GM20000 (cell line): ENCODE data around the gene TMCO4.

Source experiments
- DNase-seq: peaks from one replicate; pipeline ENCODE4 v3.0.0; 2012; ENCODE audit warnings: low spot score
- CTCF ChIP-seq: IDR thresholded peaks from 2 replicates; pipeline ENCODE4 v1.5.1; 2012; ENCODE audit warnings: mild to moderate bottlenecking, control low read depth; ENCODE audit errors: extremely low read depth, missing control alignments

TMCO4 gene

GRCh38 chr1:19728413-19729145, 71.1 kb downstream of the TMCO4 start:
- TF ChIP-seq CTCF, result no peak
- no peak for DNase-seq

GRCh38 chr1:19725606-19726005, 74.1 kb downstream of the TMCO4 start:
- DNase-seq, result no peak
- TF ChIP-seq CTCF, result no peak

- DNase-seq, result no peak
- TF ChIP-seq CTCF, result no peak
Measured at GRCh38 chr1:19723874-19724273, 75.8 kb downstream of the TMCO4 start.

- TF ChIP-seq CTCF, result no peak
- DNase-seq, result no peak
Measured at GRCh38 chr1:19720973-19721372, 78.7 kb downstream of the TMCO4 start.

DNA sequence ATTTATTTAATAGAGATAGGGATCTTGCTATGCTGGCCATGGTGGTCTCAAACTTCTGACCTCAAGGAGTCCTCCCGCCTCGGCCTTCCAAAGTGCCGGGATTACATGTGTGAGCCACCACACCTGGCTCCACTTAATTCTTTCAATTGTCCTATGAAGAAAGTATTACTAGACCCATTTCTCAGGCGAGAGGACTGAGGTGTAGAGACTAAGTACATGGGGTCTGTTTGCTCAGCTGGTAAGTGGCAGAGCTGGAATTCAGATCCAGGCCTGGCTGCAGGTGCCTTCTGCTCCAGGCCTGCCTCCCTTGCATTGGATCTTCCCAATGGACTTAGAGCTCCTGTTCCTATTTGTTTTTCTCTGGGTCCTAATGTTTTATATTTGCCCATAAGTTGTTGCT, 79.5 kb downstream of the TMCO4 start:
- TF ChIP-seq CTCF, result no peak

DNA sequence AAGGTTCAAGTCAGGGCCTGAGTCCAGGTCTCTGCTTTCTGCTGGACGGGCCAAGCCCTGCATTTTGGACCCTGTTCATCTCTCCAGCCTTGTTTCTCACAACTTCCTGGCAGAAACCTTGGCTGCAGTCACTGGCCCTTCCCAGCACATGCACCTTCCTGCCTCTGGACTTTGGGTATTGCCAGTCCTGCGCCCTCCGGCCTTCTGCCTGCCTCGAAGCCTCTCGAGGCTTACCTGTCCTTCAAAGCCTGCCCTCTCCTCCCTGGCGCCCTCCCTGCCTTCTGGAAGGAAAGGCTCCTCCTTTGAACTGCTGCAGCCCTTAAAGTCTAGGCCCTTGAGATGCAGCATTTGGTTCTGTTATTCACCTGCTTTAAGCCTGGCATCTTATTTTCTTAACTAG, 82.2 kb downstream of the TMCO4 start:
- TF ChIP-seq CTCF, result no peak
- no peak for DNase-seq

More for the DNA sequence above, 79.5 kb downstream of the TMCO4 start:
- no peak for DNase-seq

GRCh38 chr1:19715334-19716203, 84.1 kb downstream of the TMCO4 start:
- TF ChIP-seq CTCF, result peak; percentile 86
- peak; percentile 81 for DNase-seq
